HCT116 (cell line): Measurements from ENCODE around the gene SGMS1.

Experiments
- EZH2 ChIP-seq: fragments of 200-600 bp; sonication (generic); IDR thresholded peaks from 2 replicates; pipeline ENCODE4 v1.6.1; 2017; ENCODE audit warnings: antibody characterized with exemption, mixed run types
- JUND ChIP-seq: IDR thresholded peaks from 2 replicates; pipeline ENCODE4 v1.6.1; 2012
- MAX ChIP-seq: IDR thresholded peaks from 2 replicates; pipeline ENCODE4 v1.6.1; 2012
- POLR2A ChIP-seq: IDR thresholded peaks from 2 replicates; pipeline ENCODE4 v1.7.0; 2011; ENCODE audit warnings: borderline replicate concordance; ENCODE audit not compliant: insufficient read depth, insufficient read length; ENCODE audit errors: extremely low read depth
- RAD21 ChIP-seq: IDR thresholded peaks from 2 replicates; pipeline ENCODE4 v1.6.1; 2012; ENCODE audit warnings: low read depth, mild to moderate bottlenecking
- REST ChIP-seq: IDR thresholded peaks from 2 replicates; pipeline ENCODE4 v1.6.1; 2012; ENCODE audit warnings: low read depth
- SIN3A ChIP-seq: IDR thresholded peaks from 2 replicates; pipeline ENCODE4 v1.6.1; 2012; ENCODE audit warnings: low read depth
- SRF ChIP-seq: IDR thresholded peaks from 2 replicates; pipeline ENCODE4 v1.6.1; 2012; ENCODE audit warnings: low read depth
- TF ChIP-seq, protein P1 (sequence below), 3 experiments: fragments of 200-600 bp in 1 of 3; sonication (generic) in 1 of 3; IDR thresholded peaks in 2 of 3; conservative IDR thresholded peaks in 1 of 3; 2 replicates each; pipeline ENCODE4 v1.5.1; 2012 to 2017; ENCODE audit warnings: low read depth in 2 of 3, low read length in 2 of 3, antibody characterized with exemption in 1 of 3, borderline replicate concordance in 1 of 3, control low read depth in 1 of 3, mild to moderate bottlenecking in 1 of 3, mixed read lengths in 1 of 3, mixed run types in 1 of 3, moderate library complexity in 1 of 3; ENCODE audit not compliant: insufficient read depth in 1 of 3

GRCh38 chr10:50361946-50362345, 261.8 kb downstream of the SGMS1 start:
- TF ChIP-seq, protein P1, sequence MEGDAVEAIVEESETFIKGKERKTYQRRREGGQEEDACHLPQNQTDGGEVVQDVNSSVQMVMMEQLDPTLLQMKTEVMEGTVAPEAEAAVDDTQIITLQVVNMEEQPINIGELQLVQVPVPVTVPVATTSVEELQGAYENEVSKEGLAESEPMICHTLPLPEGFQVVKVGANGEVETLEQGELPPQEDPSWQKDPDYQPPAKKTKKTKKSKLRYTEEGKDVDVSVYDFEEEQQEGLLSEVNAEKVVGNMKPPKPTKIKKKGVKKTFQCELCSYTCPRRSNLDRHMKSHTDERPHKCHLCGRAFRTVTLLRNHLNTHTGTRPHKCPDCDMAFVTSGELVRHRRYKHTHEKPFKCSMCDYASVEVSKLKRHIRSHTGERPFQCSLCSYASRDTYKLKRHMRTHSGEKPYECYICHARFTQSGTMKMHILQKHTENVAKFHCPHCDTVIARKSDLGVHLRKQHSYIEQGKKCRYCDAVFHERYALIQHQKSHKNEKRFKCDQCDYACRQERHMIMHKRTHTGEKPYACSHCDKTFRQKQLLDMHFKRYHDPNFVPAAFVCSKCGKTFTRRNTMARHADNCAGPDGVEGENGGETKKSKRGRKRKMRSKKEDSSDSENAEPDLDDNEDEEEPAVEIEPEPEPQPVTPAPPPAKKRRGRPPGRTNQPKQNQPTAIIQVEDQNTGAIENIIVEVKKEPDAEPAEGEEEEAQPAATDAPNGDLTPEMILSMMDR (IDR thresholded peaks at IDR 0.05 in 2 of 3, conservative IDR thresholded peaks at IDR 0.05 in 1 of 3; ENCODE audit: borderline replicate concordance in 1 of 3, insufficient read depth in 1 of 3, low read depth in 2 of 3, low read length in 2 of 3) = no peak
- no peak for TF ChIP-seq POLR2A
- no peak for TF ChIP-seq REST
- no peak for TF ChIP-seq JUND
- no peak for TF ChIP-seq RAD21
- TF ChIP-seq EZH2 = no peak
- no peak for TF ChIP-seq SRF
- TF ChIP-seq MAX = no peak
- no peak for TF ChIP-seq SIN3A
